NK-92 (cell line): ENCODE data around the gene BRD9.

Source experiments
- DNase-seq: peaks from one replicate; lab custom pipeline; 2025; ENCODE audit not compliant: unreplicated experiment; lab: John Stamatoyannopoulos, UW

The BRD9 gene

DNA sequence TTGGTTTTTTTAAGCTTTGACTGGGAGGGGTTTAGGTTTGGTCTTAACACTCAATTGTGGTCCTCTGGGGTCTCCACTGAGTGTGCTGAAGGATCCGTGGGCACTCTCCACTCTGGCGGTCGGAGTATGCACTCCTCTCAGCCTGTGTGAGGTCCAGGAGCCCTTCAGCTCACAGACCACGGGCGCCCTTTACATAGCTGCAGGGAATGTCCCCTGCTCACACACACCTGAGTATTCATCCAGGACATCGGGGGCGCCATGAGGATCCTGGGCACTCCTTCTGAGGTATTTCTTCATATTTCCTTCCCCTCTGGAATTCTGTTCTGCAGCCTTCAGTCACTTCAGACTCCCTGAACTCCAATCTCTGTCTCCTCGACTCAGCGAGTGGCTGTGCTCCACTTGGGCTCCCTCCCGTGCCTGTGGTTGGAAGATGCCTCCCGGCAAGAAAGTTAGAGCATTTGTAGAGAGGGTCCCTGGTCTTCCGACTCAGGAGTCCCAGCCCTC, 12.6 kb upstream of the BRD9 start:
- no peak for DNase-seq

DNA sequence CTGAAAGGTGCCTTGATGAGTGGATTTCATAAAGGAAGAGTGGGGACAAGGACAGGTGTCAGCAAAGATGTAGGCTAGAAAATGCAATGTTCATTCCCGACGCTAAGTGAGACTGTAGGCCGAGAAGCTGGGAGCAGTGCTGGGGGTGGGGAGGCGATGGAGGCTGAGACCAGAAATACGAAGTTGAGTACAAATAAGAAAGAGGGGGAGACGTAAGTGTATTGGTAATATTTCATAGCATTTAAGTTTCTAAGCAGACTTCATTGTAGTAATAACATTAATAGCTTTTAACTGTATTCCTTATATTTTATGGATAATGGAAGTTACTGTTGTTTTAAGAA, 11.1 kb upstream of the BRD9 start:
- DNase-seq: no peak

DNA sequence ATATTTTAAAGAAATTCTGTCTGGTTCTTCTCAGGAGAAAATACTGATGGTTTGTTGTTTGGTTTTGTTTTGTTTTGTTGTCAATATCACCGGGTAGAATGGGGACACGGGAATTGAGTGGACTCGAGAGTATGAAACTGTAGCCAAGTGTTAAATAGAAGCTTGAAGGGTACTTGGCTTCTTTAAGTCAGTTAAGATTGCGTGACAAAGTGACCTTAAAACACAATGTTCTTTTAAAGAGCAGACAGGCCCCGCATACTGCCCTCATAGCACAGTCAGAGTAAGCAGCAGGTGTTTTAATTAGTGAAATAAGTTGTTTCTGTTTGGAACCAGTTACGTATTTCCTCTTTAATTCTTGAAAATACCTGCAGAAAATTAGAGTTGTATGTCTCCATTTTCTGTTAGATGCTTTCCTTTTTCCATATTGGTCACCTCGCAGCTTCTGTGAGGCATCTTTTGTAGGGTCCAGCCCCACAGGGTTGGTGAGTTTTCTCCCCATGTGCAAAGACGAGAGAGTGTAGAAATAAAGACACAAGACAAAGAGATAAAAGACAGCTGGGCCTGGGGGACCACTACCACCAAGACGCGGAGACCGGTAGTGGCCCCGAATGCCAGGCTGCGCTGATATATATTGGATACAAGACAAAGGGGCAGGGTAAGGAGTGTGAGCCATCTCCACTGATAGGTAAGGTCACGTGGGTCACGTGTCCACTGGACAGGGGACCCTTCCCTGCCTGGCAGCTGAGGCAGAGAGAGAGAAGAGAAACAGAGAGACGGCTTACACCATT, 9.7 kb upstream of the BRD9 start:
- DNase-seq: no peak

DNA sequence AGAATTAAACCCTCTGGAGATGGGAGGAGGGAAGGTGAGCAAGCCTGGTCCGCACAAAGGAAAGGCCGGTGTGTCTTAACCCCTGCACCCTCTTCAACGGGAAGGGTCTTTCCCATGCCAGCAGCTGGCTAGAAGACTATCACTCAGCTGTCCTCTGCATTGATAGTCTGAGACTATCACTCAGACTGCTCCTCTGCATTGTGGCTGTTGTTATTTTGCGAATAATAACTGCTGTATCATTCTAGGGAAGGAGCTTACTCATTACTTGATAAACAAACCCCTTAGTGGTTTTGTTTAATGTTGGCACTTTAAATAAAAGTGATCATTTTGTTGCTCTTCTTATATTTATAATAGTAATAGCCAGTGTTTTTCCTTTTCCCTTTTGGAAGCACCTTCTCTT, 8.2 kb upstream of the BRD9 start:
- no peak for DNase-seq

DNA sequence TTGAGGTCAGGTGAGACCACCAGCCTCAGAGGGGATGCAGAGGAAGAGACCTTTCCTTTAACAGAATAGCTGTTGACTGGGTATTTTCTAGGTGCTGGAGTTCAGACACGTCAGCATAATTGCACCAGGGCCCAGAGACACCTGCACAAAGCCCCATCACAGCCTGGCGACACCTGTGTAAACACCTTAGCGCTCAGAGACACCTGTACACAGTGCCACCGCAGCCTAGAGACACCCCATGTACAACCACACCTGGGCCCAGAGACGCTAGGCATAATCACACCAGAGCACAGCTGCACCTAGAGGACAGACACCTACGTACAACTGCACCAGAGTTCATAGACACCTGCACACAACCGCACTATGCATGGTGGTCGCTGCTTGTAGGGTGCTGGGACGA, 1.1 kb upstream of the BRD9 start:
- DNase-seq: no peak

DNA sequence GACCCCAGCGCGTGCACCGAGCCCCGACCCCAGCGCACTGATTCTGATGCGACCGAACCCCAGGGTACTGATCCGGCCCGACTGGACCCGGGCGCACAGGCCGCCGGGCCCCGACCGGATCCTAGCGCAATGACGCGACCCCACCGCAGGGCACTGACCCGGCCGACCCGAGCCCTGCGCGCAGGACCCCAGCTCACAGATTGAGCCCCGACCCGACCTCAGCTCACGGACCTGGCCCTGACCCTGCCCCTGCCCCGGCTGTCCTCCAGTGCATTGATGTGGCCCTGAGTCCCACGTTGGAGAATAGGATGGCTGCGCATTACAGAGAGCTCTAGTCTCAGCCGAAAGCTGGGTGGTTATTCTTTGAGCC, 521 bp upstream of the BRD9 start:
- no peak for DNase-seq

DNA sequence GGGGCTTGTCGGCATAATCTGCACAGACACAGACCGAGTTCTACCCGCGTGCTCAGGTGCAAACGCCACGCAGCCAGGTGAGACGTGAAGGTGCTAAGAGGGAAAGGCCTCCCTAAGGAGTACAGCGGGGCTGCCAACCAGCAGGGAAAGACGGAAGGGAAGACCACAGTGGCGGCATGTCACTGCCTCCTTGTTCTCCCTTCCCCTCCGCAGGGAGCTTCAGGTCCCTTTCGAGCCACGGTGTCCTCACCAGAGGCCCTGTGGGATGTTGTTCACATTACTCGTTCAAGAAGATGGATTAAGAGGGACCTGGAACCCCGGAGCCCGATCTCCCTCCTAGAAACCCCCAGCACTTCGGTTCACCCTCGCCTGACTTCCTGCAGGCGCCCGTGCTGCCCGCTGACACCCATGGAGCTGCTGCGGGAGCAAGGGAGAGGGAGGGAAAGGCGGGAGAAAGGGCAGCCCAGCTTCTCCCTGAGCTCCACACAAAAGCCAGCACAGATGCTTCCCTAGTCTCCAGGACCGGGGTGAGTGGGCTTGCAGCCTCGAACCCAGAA, 686 bp downstream of the BRD9 start:
- DNase-seq: no peak

DNA sequence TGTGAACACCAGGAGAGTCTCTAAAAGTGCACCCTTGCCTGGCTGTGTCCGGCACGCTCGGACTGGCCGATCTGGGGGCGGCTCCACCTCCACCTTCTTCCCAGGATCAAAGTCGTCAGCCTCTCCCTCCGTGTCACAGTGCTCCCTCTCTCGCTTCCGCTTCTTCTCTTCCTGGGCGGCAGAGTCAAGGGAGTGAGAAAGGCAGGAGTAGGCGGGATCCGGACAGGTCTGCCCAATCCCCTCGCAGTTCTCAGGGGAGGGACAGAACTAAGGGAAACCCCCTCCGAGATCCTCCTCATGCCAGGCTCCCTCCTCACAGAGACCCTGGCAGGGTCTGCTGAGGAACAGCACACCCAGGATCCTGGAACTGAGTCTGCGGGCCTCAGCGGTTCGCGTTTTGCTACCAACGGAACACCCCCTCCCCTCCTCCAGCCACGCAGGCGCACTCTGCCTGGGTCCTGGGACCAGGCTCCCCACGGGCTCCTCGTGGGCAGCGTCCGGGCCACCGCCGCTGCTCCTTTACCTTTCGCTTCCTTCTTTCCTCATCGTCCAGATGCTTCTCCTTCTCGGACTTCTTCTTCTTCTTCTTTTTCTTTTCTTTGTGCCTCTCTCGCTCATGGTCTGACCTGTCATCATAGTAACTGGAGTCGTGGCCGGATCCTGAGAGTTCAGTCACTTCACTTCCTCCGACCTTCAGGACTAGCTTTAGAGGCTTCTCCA, 1.3 kb downstream of the BRD9 start:
- DNase-seq: no peak

DNA sequence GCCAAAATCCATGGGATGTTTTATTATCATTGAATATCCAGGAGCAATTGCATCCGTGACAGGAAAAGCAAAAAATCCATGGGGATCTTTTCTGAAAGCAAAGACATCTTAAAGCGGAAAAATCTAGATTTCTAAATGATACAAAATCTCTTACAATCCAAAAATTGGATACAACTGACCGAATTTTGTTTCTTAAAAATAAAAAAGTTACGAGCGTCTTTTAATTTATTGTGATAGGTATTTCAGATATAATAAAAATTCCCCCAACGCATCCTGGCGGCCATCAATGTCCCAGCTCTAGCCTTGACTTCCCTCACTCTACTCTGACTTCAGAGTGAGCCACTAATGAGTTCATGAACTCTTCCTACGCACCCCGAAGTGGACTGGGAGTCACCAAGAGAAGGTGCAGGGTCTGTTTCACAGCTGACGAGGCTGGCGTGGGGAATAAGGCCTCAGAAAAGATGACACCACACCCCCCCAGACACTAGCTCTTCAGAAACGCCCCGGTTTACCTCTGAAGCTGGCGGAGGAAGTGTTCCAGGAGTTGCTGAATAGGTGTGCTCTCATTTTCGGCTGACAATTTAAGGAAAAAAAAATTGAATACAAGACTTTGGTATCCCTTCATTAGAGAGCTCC, 3.4 kb downstream of the BRD9 start:
- no peak for DNase-seq

DNA sequence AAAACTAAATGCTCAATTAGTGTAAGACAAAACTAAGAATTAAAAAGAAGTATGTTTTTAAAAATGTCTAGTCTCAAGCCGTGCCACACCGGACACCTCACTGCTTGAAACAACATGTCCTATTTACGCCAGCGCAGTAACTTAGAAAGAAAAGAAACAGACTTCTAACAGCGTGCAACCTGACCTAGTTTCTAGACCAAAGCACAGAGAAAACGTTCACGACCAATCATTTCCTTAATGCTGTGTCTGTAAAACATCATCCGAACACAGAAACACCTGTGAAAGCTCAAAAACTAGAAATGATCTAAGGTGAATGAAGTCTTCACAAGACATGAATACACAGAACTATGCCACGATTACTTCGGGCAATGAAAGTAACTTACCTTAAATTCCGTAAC, 4.0 kb downstream of the BRD9 start:
- no peak for DNase-seq

DNA sequence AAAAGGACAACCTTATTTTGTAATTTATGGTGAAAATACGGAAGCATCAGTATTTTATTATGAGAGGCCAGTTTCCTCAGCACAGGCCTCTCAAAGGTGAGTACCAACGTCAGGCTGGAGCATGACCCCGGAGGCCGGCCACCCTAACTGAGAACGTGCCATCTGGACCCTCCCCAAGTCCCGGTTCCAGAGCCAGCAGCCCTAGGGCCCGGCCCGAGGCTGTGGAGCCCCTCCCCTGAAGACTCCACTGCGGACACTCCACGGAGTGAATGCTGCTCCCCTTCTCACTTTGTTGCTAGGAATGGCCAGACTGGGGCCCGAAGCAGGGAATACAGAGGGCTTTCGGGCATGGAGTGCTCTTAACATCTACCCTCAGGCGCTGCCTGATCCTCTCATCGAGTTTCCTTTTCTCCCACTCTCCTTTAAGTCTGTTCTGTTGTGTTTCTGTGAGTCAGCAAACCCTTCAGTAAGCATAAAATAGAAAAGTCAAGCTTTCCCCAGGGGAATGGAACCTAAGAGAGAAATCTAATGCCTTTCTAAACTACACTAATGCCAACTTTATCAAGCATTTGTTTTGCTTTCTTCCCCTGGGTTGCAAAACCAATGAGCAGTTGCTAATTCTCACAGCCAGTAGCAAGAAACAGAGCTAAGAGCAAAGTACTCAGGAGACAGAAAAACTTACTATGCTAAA, 4.5 kb downstream of the BRD9 start:
- DNase-seq: no peak

DNA sequence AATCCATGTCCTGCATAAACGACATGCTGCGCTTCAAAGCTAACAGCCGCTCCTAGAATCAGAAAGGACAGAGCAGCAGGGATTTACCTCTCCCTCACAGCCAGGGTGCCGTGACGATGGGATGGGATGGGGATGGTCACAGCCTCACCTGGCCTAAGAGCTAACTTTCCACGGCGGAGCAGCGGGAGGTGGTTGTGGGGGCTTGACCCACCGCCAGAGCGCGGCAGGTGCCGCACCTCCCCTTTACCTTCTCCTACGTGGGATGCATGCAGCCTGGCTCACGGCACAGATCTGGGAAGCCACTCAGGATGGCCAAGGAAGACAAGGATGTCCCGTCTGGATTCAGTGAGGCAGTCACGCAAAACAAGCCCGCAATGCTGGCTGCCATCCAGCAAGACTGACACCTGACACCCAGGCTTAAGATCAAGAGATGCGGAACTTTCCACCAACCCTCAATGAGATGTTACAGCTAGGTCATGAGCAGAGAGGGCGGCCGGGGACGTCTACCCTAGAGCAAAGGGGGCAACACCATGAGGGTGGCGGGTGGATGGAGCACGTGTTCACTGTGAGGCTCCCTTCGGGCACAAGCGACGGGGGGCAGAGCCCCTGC, 5.8 kb downstream of the BRD9 start:
- DNase-seq: no peak

DNA sequence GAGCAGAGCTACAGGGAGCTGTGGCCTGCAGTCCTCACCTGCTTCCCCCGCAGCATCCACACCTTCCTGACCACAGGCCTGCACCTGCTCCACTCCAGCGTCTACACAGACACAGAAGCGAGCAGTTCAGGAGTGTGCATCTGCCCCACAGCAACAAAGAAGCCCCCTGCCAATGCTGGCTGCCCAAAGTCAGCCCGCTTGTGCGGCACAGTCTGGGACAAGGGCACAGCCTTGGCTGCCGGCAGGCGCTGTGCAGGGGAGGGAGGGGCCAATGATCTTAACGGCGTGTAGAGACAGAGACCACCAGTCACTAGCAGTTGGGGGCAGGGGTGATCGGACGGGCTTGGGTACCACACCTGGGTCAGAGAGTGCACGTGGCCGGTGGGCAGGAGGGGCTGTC, 6.6 kb downstream of the BRD9 start:
- no peak for DNase-seq

DNA sequence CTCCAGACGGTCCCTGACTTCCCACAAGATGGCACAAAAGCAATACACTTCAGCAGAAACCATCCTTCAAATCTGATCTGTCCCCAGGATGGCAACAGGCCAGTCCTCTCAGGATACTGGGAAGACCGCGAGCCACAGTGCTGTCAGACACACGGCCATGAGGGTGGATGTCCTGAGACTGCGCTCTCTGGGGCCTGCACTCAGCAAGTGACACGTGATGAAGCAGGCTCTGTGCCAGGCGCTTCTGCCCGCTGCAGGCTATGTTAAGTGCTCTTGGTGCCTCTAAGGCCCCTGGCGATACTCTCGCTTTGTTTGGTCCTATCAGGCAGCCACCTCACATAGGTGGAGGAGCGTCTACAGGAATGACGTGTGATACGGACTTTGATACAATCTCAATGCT, 7.1 kb downstream of the BRD9 start:
- DNase-seq: no peak

DNA sequence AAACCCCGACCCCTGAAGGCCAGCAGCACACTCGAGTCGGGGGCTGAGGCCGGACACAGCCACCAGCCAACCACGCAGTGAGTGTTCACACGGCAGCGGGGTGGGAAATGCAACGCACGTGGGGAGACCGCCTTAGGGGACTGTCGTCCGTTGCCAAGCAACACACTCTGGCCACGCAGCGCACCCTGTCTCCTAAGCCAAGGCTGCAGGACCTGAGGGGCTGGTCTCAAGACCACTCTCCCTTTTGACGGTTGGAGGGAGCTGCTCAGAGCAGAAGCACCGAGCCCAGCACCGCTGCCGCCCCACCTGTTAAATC, 7.5 kb downstream of the BRD9 start:
- no peak for DNase-seq

DNA sequence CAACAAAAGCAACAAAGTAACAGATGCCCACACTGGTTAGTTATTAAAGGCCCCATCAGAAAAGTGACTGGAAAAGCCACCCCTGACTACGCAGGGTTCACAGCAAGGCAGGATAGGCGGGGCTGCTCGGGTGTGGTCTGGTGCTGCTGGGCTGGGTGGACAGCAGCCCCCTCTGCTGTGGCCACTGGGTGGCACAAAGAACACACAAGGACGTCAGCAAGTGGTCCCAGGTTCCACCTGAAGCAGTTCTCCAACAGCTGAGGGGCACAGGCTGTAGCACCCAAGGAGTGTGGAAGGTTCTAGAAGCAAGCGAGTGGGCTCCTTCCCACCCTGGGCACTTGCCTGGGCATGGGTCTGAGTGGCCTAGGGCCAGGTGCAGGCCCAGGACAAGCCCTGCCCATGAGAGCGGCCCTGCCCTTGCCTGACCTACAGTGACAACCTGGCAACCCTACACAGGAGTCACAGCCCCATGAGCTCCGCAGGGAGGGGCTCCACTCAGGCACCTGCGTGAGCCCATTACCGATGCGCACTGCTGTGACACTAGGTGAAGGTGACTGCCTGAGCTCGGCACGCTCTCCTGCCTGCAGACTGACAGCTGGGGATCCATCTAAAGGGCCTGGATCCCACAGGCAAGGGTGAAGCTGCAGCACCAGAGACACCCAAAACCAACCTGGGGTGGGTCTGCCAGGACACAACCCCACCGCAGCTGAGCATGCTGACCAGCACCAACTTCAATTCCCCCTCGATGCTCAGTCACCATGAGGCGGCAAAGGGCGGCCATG, 8.1 kb downstream of the BRD9 start:
- DNase-seq: no peak

DNA sequence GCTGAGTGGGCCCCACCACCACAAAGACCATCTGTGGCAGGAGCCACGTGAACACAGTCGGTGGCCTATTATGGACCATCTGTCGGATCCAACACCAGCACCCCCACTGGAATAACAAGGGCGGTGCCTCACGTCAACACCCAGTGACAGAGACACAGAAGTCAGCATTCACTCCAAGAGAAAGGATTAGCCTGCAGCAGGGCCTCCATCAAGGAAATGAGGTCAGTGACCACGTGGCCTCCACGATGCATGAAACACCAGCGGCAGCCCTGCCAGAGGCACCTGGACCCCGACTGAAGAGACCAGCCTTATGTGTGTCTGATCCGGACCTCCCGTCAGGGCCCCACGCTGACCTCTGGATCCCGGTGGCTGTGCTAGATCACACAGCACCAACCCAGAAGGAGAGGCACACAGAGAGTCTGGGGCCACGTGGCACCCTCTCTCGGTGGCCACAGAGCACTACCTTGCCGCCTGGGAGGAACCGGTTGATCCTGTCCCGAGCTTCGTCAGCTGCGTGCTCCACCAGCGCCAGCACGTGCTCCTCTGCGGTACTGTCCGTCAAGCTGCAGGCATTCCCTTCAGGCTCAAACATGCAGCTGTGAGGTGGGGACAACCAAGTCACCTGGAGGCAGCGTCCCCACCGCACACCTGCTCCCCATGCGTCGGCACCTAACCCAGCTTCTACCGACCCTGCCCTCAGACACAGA, 9.0 kb downstream of the BRD9 start:
- no peak for DNase-seq

DNA sequence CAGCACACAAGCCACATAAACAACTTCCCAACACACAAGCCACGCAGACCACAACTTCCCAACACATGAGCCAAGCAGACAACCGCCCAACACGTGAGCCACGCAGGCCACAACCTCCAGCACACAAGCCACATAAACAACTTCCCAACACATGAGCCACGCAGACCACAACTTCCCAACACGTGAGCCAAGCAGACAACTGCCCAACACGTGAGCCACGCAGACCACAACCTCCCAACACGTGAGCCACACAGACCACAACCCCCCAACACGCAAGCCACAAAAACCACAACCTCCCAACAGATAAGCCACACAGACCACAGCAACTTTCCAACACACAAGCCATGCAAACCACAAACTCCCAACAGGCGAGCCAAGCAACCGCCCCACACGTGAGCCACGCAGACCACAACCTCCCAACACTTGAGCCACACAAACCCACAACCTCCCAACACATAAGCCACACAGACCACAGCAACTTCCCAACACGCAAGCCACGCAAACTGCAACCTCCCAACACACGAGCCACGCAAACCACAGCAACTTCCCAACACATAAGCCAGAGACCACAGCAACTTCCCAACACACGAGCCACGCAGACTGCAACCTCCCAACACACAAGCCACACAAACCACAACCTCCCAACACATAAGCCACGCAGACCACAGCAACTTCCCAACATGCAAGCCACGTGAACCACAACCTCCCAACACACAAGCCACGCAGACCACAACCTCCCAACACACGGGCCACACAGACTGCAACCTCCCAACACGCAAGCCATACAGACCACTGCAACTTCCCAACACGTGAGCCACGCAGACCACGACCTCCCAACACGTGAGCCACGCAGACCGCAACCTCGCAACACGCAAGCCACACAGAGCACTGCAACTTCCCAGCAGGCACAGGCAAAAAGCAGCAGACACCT, 10.1 kb downstream of the BRD9 start:
- DNase-seq: no peak

DNA sequence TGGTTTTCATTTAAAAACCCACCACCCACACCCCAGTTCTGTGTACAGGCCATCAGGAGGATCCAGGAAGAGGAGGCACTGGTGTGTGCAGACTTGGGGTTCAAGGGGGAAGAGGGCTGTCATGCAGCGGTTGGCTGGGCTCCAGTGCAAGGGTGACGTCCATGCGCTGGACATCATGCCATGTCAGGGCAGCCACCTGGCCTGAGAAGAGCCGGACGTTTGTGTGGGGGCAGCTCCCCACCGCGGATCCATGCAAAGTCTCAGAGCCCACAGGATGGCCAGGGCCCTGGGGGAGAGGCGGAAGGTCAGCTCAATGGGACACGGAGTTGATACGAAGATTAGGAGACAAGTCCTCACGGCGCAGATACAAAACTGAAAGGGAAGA, 11.1 kb downstream of the BRD9 start:
- DNase-seq: no peak
